NB4 (cell line): ENCODE results near the gene SUFU.
A peak's percentile ranks its signal among the peaks of the same experiment; 100 is the strongest.

Experiments used
- DNase-seq: peaks from one replicate; pipeline ENCODE4 v3.0.0; 2010; ENCODE audit warnings: low read depth
- H3K4me3 ChIP-seq: one replicate; pipeline ENCODE4 v1.5.1; 2011; ENCODE audit warnings: mild to moderate bottlenecking, low read depth, low read length, moderate library complexity
- MYC ChIP-seq: IDR thresholded peaks from 2 replicates; pipeline ENCODE4 v1.6.1; 2011; ENCODE audit warnings: low read depth, low read length
- POLR2A ChIP-seq: IDR thresholded peaks from 2 replicates; pipeline ENCODE4 v1.6.1; 2011; ENCODE audit warnings: mild to moderate bottlenecking; ENCODE audit not compliant: insufficient read length; ENCODE audit errors: extremely low read depth
- TF ChIP-seq, protein P1 (sequence below): IDR thresholded peaks from 2 replicates; pipeline ENCODE4 v1.6.1; 2011; ENCODE audit warnings: low read depth, low read length
- TF ChIP-seq, protein P2 (sequence below): IDR thresholded peaks from one replicate; pipeline ENCODE4 v1.5.1; 2012; ENCODE audit warnings: low read depth, low read length

SUFU gene

GRCh38 chr10:102669206-102670064 lies 165.7 kb downstream of the SUFU start:
- H3K4me3 ChIP-seq: no peak overlapping the region
- TF ChIP-seq, protein P1, sequence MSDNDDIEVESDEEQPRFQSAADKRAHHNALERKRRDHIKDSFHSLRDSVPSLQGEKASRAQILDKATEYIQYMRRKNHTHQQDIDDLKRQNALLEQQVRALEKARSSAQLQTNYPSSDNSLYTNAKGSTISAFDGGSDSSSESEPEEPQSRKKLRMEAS: no peak
- no peak for TF ChIP-seq MYC
- TF ChIP-seq, protein P2, sequence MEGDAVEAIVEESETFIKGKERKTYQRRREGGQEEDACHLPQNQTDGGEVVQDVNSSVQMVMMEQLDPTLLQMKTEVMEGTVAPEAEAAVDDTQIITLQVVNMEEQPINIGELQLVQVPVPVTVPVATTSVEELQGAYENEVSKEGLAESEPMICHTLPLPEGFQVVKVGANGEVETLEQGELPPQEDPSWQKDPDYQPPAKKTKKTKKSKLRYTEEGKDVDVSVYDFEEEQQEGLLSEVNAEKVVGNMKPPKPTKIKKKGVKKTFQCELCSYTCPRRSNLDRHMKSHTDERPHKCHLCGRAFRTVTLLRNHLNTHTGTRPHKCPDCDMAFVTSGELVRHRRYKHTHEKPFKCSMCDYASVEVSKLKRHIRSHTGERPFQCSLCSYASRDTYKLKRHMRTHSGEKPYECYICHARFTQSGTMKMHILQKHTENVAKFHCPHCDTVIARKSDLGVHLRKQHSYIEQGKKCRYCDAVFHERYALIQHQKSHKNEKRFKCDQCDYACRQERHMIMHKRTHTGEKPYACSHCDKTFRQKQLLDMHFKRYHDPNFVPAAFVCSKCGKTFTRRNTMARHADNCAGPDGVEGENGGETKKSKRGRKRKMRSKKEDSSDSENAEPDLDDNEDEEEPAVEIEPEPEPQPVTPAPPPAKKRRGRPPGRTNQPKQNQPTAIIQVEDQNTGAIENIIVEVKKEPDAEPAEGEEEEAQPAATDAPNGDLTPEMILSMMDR: peak; percentile 63
- TF ChIP-seq POLR2A: no peak
- DNase-seq: no peak

- TF ChIP-seq, protein P2: no peak
- TF ChIP-seq, protein P1: no peak
- TF ChIP-seq MYC (no peak), POLR2A (no peak)
- H3K4me3 ChIP-seq: no peak overlapping the region
- DNase-seq: no peak
Observed at GRCh38 chr10:102670065-102670670, 166.4 kb downstream of the SUFU start.

DNA sequence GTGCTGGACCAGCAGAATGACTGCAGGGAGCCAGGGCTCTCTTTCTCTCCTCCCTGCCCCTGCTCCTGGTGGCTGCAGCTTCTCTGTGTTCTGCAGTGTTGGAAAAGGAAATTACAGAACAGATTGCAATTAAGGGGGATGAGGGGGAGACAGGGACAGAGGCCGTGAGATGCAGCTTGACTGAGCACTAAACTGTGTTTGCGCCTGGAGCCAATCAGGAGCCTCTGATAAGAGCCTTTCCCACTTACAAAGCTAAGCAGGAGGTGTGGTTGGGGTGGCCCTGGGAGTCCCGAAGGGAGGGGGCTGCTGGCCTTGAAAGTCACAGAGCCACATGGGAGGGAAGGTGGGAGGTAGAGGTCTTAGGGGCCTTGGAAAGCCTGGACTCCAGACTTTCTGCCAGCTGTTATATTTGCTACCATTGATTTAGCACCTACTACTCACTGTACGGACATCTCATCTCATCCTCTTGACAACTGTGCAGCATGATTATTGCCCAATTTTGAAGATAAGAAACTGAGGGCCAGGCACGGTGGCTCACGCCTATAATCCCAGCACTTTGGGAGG lies 167.2 kb downstream of the SUFU start:
- TF ChIP-seq, protein P1: no peak
- TF ChIP-seq POLR2A: no peak
- no peak for TF ChIP-seq MYC
- TF ChIP-seq, protein P2: no peak
- DNase-seq: no peak
- H3K4me3 ChIP-seq: no peak overlapping the region

- TF ChIP-seq MYC: no peak
- no peak for DNase-seq
- no peak overlapping the region for H3K4me3 ChIP-seq
Observed at GRCh38 chr10:102673236-102673818, 169.6 kb downstream of the SUFU start.

DNA sequence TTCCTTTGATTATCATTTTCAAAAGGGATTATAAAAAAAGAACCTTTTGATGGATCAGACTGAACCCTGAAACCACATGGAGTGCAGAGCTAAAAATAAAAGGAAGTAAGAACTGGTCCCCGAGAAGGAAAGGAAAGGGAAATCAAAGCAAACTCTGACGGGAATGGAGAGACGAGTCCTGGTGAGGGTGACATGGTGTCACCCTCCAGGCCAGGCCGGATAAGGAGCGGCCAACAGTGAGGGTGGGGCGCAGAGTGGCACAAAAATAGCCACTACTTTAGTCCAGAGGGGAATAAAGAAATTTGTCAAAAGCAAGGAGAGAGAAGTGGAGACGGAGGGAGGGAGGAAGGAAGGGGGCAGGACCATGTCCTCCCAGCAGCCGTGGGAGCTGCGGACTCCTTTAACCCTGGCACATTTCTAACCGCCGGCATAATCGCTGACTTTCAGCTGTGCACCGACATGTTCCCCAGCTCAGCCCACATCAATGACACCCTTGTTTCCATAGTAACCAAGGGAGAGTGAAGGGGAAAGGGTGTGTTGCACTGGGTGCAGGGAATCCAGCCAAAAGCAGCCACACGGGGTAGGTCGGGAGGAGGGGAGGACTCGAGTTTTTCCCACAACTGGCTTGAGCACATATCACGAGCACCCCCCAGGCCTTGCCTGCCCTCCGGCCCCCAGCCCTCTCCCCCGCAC lies 170.2 kb downstream of the SUFU start:
- TF ChIP-seq, protein P2: no peak
- TF ChIP-seq POLR2A (no peak), MYC (no peak)
- TF ChIP-seq, protein P1: no peak
- H3K4me3 ChIP-seq: no peak overlapping the region
- DNase-seq: no peak
